H54 (cell line): ENCODE measurements around the gene RNF187.

Source experiments
- DNase-seq: peaks from one replicate; pipeline ENCODE4 v3.0.0; 2011; ENCODE audit warnings: low spot score, mixed read lengths; ENCODE audit not compliant: insufficient read length
- FAIRE-seq: peaks from 3 replicates; lab custom pipeline; 2011; peaks lifted over from hg19 to GRCh38; lab: Jason Lieb, UNC
- POLR2A ChIP-seq: IDR thresholded peaks from 2 replicates; pipeline ENCODE4 v1.6.1; 2011; ENCODE audit warnings: low read depth, mild to moderate bottlenecking, low read length

The RNF187 gene

DNA sequence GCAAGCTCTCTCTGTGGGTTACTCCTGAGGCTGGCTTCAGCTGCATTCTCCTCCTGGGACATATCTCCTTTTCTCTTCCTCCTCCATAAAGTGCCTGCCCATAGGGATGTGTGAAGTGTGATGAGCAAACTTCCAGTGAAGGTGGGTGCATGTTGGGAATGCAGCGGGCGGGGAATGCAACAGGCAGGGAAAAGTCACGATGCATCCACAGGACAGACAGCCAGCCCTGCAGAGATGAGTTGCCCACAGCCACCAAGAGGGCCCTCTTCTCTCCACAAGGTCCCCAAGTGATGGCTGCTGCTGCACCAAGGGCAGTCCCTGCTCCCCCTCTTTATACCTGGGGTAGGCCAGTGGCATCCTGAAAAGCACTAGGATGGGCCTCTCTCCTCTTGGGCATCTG, 33.6 kb upstream of the RNF187 start:
- FAIRE-seq = no peak
- DNase-seq = no peak
- no peak for TF ChIP-seq POLR2A

- FAIRE-seq = no peak
- DNase-seq = no peak
- TF ChIP-seq POLR2A = no peak
Observed at GRCh38 chr1:228454238-228454637, 32.9 kb upstream of the RNF187 start.

DNA sequence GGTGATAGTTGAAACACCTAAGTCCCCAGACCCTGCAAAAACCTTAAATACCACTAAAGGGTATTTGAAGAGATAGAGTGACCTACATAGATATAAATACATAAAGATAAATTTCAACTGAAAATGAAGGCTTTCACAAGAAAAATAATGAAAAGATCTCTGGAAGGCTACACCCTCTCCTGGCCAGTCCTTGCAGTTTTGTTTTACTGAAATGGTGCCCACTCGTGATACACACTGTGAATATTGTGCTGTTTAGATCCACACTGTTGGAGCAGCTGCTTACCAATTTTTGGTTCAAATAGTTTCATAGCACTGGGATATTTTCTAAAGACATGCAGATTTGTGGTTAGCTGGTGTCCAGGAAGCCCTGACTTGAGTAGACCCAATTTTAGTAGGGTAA, 31.5 kb upstream of the RNF187 start:
- FAIRE-seq = no peak
- TF ChIP-seq POLR2A = no peak
- DNase-seq = no peak

- DNase-seq = no peak
- no peak for FAIRE-seq
- TF ChIP-seq POLR2A = no peak
Observed at GRCh38 chr1:228456252-228457016, 30.7 kb upstream of the RNF187 start.

DNA sequence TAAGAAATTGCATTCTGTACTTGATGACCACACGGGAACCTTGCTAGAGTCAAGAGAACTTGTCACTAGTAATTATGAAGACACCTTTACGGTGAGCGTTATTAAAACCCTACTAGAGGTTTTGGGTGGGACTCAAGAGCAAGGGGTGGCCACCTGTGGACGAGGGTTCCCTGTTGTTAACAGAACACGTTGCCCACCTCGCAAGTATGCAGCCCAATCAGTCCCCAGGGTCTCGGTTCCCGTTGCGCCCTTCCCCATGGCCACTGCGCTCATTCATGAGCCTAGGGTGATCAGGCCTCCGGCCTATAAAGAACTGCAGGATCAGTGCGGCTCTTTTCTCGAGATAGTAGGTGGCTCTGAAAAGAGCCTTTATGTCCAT, 30.2 kb upstream of the RNF187 start:
- FAIRE-seq = no peak
- DNase-seq = no peak
- TF ChIP-seq POLR2A = no peak

GRCh38 chr1:228457396-228458176, 29.6 kb upstream of the RNF187 start:
- peak; percentile 59 for DNase-seq

GRCh38 chr1:228459091-228459993, 27.8 kb upstream of the RNF187 start:
- no peak for FAIRE-seq
- TF ChIP-seq POLR2A = no peak
- DNase-seq = peak; percentile 69

More at GRCh38 chr1:228457396-228458176, 29.6 kb upstream of the RNF187 start:
- no peak for FAIRE-seq
- peak; percentile 74 for TF ChIP-seq POLR2A

DNA sequence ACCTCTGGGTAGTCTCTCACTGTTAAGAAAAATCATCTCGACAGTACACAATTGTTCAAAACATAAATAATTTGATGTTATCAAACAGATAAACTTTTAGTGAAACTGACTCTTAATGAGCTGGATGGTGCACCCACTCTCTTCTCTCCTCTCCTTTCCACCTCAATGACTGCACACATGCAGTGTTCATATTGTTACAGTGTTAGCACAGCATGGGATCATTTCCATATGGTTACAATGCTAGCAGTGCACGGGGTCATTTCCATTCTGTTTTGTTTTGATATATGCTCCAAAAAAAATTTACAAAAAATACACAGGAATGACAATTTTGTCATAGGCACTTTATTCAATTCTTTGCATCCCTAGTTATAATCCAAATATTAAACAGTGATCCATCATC, 26.4 kb upstream of the RNF187 start:
- DNase-seq (no peak), FAIRE-seq (no peak)
- TF ChIP-seq POLR2A = no peak

DNA sequence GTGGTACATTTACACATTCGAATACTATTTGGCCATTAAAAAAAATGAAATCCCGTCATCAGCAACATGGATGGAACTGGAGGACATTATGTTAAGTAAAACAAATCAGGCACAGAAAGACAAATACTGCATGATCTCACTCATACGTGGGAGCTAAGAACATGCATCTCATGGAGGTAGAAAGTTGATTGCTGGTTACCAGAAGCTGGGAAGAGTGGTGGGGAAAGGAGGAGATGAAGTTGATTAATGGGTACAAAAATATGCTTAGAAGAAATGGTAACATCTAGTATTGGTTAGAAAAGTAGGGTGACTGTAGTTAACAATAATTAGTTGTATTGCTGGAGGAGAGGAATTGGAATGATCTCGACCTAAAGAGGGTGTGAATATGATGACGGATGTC, 24.6 kb upstream of the RNF187 start:
- no peak for FAIRE-seq
- DNase-seq = no peak
- no peak for TF ChIP-seq POLR2A

DNA sequence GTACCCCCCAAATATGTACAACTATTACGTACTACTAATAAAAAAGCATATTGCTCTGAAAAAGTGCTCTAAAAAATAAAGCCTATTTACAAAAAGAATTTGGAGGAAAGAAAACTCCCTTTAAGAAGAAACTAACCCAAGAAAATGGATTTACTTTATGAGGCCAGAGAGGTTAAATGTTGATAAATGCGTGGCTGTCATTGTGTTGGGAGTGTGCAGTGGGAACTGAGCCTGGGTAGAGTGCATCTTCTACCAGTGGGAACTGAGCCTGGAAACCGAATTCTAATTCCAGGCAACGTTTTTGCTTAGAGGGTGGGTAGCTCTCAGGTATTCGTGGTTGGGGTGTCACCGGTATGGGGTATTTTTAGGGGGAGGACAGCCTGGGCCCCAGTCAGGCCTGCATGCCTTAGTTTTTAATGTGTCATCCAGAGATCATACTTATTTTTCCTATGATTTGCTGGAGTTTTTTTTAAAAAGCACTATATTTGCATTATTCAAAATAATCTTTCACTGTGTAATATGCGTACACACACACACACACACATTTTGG, 24.1 kb upstream of the RNF187 start:
- no peak for FAIRE-seq
- no peak for DNase-seq
- TF ChIP-seq POLR2A = no peak

DNA sequence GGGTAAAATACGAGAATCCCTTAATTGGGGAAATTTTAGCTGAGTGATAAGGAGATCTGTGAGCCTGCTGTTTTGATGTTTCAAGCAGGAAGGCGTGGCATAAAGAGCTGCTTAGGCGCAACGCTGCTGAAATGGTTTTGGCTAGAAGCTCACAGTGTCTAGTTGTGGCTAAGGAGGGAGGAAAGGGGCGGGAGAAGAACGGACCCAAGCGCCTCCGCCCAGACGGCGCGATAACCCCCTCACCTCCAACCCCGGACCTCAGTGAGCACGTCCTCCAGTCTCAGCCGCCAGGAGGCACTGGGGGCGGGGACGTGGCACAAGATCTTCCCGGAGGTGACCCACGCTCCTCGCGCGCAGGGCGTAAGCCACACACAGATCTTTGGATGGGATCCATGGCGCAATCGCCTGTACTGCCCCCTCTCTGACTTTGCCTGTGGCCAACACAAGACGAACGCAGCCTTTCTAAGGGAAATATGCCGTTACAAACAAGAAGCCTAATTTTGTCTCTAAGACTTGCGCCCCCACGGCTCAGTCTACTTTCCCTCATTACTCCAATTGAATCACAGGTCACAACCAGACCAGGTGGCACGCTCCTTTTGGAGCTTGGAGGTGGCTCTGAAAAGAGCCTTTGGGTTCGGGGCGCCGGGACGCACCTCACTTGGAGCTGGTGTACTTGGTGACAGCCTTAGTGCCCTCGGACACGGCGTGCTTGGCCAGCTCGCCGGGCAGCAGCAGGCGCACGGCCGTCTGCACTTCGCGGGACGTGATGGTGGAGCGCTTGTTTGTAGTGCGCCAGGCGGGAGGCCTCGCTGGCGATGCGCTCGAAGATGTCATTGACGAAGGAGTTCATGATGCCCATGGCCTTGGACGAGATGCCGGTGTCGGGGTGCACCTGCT, 23.4 kb upstream of the RNF187 start:
- no peak for TF ChIP-seq POLR2A
- DNase-seq (no peak), FAIRE-seq (no peak)

DNA sequence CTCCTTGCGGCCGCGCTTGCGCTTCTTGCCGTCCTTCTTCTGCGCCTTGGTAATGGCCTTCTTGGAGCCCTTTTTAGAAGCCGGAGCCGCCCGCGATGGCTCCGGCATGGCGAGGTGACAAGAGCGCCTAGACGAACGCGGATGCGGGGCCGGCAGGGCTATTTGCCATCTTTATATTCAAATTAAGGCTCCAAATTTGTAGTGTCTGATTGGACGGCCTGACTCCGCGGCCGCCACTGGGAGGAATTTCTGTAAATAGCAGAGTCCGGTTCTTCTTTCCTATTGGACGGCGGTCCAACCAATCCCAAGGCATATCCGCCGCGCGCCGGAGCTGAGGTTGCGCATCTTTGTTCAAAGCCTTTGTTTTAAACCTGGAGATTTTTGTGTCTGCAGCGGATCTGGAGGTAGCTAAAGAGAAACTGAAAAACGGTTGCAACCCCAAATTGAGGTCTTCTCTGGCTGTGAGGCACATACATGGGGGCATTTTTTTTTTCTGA, 22.6 kb upstream of the RNF187 start:
- DNase-seq = no peak
- FAIRE-seq = no peak
- no peak for TF ChIP-seq POLR2A
